NCI-H2196 treated with DMSO at 0.1 percent for 48 hours (cell line): ENCODE data around the gene PGR.

Source experiments
- DNase-seq: peaks from one replicate; lab custom pipeline; 2025; ENCODE audit not compliant: unreplicated experiment; lab: John Stamatoyannopoulos, UW

The PGR gene

DNA sequence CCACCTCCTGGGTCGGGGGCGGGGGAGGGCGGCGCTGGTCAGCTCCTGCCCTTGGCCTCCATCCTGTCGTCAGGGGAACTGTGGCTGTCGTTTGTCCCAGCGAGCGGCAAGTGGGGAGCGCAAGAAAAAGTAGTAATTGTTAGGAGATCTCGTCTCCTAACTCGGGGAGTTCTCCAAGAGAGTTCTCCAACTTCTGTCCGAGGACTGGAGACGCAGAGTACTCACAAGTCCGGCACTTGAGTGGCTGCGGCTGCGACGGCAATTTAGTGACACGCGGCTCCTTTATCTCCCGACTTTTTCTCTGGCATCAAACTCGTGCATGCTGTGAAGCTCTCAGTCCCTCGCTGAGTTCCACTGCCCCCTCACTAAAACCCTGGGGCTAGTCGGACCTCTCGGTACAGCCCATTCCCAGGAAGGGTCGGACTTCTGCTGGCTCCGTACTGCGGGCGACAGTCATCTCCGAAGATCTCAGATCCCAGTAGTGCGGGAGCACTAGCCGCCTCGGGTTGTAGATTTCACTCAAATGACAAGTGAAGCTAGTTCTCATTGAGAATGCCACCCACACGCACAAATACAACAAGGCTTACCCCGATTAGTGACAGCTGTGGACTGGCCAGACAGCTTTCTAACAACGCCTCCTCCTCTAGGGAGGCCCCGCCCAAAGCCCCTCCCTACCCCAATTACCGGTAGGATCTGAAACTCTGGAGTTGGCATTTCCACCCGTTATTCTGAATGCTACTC is at the start of gene PGR:
TSS of gene PGR (minus strand) at position 611 of the 741 bp plus-strand sequence. CDS start 743 bp downstream, outside the sequence.
- DNase-seq: no peak

DNA sequence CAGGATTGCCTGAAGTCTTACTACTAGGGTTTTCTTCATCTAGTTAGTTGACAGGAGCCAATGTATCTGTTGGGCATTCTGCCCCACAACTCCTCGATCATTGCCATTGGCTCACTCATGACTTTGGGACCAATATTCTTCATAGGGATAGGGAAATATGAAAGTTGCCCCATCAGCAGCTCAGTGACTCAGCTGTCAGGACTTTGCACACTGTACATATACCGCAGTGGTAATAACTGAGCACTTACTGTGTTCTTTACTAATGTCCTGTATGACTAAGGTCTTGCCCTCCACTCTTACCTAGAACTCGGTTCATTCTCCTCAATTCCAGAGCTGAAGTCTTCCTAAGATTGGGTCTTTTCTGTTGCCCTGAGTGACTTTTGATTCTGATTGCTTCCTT is 46.8 kb upstream of the PGR start:
- DNase-seq: no peak

DNA sequence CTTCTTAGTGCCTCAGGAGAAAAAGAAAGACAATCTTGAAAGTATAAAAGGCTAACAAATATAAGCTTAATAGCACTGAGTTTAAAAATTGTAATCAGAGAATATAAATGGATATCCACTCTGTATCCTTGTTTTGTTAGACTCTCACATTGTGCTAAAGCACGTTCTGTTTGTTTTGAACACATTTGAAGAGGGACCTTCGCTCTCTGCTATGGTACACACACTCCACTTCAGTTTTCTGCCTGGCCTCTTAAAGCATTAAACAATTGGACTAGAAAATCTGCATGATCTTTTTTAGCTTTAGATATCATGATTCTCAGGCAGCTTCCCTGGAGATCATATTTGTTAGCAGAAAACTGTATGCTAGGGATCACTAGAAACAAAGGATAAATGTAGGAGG is 40.3 kb upstream of the PGR start:
- no peak for DNase-seq

DNA sequence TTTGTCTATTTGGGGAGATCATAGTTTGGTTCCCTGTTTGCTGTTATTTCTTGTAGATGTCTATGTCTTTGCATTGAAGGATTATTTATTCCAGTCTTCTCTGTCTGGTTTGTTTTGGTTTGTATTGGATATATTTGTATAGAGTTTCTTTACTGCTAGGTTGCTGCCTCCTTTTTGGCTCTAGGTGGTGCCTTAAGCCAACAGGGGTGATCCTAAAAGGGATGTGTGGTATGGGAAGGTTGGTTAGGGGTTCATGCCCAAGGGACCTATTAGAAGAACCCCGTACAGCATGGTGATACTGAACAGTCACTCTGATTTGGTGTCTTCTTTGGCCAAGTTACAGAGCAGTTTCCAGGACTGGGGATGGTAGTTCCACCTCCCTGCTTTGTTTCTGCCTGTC is 36.4 kb upstream of the PGR start:
- no peak for DNase-seq

DNA sequence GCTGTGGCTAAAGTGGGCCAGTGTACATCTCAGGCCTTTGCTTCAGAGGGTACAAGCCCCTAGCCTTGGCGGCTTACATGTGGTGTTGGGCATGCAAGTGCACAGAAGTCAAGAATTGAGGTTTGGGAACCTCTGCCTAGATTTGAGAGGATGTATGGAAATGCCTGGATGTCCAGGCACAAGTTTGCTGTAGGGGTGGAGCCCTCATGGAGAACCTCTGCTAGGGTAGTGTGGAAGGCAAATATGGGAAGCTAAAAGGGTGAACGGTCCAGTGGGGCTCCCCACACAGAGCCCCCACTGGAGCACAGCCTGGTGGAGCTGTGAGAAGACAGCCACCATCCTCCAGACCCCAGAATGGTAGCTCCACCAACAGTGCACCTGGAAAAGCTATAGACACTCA is 28.5 kb upstream of the PGR start:
- DNase-seq: no peak

DNA sequence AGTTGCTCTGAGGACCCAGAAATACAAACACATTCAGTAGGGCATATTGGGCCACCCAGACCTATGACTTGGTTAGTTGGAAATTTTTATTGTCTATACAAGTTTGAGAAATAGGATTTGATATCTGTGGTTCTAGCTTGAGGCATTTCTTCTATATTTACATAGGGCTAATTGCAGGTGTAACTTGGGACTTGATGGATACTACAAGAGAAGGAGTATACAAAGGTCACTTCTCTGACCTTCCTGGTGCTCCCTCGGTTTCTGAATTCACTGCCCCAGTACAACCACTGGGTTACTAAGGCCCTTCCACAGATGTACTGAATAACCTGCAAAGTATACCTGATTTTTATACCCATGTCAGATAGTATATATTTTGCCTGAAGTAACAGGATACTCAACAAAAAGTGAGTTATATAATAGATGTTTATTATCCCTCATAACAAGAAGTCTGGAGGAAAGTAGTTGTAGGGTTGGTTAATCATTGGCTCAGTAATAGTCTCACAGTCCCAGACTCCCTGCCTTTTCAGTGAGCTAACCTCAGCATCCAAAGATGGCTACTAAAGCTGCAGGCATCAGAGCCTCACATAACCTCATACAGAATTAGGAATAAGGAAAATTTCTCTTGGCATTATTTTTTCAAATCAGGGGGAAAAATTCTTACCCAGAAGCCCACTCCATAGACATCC is 8.8 kb upstream of the PGR start:
- no peak for DNase-seq

DNA sequence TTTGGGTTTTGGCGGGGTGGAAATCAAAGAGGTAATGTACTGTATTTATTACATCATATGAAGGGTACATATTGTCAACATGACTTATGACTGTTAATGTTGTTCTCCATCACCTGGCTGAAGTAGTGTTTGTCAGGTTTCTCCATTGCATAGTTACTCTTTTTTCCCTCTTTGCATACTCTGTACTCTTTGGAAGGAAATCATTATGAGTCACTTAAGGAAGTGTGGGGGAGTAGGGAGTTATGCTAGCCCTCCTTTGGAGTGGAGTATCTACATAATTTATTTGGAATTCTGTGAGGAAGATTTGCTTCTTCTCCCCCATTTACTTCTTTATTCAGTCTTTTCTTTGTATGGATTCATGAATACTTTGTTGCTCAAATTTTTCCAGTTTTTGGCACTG is 3.6 kb upstream of the PGR start:
- no peak for DNase-seq

DNA sequence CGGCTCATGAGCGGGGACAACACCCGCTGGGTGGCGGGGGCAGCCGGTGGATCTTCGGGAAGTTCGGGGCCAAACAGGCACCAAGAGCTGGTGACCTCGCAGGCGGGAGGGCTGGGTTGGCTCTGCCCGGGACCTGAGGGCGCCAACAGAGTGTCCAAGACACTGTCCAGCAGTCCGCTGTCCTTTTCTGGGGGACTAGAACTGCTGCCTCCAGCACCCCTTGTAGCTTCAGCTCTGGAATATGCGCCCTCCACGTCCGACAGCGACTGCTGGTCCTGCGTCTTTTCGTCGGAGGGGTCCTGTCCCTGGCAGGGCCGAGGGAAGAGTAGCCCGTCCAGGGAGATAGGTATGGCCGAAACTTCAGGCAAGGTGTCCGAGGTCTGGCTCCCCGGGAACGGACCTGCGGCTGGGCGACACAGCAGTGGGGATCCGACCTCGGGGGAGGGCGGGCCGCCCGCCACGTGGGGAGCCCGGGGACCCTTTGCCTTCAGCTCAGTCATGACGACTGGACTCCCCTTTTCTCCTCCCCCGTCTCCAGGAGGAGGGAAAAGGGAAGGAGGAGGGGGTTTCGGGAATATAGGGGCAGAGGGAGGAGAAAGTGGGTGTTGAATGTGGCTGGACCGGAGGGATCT is 926 bp downstream of the PGR start:
- DNase-seq: no peak

DNA sequence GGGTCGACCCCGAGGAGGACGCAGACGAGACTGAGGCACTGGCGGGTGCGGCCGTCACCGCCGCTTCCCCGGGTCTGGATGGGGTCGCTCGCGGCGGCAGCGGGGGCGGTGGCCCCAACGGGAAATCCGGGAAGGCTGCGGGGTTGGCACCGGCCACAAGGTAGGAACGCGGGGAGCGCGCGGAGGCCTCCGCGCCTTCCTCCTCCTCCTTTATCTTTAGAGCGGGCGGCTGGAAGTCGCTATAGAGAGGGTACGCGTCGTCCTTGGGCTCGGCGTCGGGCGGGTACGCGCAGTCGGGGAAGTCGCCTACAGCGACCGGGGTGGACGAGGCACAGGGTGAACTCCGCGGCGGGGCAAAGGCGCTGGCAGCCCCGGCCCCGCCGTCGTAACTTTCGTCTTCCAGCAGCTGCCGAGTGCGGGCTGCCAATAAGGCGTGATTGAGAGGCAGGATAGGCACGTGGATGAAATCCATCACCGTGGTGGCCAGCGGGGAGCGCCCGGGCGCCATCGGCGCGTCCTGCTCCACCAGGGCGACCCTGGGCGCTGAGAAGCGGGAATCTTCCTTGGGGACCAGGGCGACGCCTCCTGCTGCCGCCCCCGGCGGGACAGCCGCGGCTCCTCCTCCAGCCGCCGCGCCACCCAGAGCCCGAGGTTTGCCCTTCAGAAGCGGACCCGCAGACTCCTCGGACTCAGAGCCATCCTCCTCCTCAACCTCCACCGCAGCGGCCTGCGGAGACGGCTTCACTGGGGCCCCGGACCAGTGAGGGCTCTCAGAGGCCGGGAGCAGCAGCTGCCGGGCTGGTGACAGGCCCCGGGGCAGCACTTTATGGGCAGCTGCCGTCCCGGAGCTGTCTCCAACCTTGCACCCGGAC is 1.7 kb downstream of the PGR start:
- no peak for DNase-seq

DNA sequence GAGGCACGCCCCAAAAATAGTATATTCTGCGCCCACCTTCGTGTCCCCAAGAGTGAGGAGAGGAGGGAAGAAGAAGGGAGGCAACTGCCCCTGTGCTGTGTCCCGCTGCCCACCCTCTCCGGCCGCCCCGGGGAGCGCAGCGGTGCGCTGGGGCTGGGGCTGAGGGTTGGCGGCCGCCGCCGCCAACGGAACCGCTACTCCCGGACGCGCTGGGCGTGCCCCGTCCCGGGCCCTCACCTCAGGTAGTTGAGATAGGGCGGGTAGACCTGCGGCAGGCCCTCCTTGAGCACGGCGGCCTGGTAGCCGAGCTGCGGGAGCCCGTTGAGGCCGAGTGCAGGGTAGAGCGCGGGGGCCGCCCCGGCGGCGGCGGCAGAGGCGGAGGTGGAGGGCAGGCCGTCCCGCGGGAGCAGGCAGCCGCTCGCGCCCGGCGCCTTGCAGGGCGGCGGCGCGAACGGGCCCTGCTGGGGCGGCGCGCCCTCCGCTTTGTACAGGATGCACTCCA is 2.4 kb downstream of the PGR start:
- DNase-seq: no peak

DNA sequence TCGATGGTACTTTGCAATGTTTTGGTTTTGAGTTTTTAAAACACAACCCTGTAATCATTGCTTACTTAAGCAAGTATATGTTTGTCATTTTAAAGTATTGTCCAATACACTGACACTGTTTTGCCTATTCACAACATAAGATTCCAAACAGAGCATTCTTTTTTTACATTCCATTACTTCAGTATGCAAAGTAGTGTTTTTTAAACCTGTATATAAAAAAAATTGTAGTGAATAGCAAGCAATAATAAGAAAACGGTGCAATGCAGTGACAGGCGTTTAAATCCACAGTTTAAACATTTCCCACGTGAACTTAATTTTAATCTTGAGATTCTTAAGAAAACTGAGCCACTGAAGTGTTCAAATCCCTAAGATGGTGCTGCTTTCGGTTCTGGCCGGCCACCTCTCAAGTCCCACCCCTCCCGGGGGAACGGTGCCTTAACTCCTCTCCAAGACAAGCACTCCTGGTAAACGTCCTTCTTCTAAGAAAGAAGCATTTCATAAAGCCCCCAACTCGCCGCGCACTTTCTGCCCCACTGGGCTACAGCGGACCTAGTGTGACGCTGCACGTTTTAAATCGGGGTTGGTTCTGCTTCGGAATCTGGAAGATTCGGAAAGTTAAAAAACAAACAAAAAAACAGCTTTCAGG is 2.9 kb downstream of the PGR start:
- DNase-seq: no peak

DNA sequence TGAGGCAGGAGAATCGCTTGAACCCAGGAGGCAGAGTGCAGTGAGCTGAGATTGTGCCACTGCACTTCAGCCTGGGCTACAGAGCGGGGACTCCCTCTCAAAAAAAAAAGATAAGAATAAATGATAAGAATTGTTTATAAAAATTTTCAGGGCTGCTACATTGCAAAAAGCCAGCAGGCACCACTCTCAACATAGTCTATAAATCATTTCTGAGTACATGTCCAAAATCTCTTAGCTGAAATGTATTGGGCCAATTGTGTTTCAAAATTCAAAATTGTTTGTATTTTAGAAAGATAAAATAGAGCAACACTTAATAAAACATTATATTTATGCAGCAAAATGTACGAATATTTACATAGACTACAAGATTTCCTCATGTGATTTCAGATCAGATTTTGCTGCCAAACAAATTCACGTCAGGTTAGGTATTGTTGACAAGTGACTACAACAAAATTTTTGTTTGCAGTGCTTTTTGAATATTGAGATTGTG is 13.9 kb downstream of the PGR start:
- DNase-seq: no peak

DNA sequence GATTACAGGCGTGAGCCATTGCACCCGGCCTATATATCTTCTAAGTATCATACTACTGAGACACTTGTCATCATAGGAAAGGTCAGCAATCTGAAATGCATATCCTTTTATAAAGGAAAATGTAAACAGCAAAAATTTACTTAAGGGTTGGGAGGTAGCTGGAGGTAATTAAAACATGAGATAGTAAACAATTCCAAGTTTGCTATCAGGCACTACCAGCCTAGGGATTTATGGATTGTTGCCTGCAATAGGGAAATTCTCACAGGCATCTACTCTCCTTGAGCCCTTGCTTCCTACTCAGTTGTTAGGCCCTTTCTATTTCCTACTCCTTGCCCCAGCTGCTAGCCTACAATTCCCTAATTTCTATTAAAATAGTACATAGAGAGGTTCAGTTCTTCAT is 16.1 kb downstream of the PGR start:
- no peak for DNase-seq

DNA sequence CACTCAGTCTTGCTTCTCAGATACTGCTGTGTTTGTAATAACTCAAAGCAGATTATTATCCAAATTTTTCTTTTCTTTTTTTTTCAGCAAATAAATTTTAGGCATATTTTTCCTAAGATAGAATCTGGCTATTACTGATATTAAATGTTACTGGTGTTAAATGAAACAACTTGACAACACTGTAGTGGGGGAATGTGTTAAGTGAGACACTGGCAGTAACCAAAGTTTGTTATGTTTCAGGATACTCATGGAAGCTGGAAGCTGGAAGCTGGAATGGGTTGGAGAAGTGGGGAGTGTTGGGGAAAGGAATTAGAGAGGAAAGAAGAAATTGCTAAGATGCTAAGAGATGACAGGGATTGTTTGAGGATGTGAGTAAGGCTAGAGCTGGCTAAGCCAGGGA is 24.9 kb downstream of the PGR start:
- DNase-seq: no peak

DNA sequence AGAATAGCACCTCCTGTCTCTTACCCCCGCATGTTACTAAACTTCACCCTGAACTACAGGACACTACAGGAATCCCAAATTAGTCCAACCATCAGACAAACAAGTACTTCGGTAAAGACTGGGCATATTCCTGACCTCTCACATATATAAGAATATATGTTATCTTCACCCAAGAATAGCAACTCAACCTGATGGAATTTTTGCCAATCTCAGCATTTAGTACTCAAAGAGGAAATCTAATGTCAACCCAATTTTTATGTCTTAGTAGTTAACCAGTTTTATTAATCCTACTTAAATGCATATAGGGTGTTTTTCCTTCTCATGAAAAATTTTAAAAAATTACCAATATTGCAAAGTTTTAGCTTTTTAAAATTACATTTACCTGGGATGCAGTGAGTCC is 26.2 kb downstream of the PGR start:
- DNase-seq: no peak

DNA sequence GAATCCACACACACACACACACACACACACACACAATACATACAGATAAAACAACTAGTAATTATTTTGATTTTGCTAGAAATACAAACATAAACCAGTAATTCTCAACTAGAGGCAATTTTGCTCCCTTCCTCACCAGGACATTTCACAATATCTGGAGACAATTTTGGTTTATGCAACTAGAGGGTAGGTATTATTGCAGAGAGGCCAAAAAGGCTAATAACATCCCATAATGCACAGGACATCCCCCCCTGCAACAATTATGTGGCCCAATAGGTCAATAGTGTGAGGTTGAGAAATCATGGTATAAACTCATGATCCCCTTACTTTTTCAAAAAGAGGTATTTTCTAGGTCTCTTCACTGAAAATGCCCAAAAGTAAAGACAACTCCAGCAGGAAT is 29.0 kb downstream of the PGR start:
- DNase-seq: no peak

DNA sequence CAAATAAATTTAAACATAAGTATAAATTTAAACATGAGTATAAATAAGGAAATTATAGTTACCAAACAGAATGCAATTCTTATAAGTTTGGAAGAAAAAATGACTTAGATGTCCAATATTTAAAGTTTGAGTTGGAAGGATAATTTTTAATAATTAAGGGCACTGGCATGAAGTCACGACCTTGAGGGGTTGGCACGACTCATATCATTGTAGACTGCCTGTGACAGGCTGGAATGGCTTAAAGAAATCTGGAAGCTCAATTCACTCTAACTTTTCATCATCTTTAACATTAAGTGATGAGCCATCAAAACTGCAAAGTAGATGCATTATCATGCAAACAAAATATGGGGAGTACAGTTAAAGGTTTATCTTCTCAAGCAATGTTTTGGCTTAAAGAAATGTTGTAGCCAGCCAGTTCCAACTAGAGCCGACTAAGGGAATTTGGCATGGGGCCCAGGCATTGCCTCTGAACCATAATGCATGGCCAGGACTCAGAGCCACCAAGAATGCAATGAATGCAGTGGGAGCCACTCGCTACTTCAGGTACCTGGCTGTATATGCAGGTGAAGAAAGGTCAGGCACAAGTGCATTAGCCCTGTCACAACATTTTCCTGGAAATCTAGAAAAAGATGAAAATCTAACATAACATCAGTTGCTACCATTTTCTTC is 33.4 kb downstream of the PGR start:
- no peak for DNase-seq

DNA sequence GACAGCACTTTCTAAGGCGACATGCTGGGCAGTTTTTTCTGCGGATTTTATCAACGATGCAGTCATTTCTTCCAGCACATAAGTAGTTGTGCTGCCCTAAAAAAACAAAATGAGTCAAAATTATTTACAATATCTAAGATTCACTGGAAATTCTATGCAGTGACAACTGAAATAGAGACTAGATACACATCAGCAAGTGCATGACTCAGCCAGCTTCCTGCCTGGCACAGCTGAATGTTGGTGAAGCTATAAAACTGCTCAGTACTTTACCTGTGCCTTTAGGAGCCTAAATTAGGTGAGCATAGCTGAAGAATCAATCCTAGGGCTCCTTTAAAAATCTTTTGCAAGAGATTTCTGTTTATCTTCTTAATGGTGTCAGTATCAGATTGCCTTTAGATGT is 37.8 kb downstream of the PGR start:
- peak; percentile 47 for DNase-seq

DNA sequence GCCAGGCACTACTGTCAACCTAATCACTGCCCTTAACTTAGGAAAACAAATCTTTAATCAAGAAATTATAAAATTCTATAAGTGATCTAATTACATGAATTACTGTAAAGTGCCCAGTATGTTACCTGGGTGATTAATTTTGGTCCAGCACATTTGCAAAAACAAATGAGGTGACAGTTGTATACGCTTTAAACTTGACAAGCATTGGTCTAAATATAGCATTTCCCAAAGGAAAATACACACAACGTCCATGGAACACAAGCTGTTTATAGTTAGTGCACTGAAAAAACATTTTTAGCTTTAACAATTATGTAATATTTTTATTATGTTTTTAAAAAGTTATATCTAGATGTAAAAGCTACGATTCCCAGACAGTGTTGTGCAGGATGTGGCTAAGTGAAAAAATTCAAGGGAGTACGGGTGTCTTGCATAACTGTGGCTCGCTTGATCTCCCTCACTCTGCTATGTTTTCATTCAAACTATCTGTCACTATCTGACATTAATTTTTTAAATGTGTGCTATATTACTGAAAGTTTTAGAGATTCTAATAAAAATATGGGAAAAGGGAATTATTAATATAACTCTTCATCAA is 38.8 kb downstream of the PGR start:
- DNase-seq: no peak

DNA sequence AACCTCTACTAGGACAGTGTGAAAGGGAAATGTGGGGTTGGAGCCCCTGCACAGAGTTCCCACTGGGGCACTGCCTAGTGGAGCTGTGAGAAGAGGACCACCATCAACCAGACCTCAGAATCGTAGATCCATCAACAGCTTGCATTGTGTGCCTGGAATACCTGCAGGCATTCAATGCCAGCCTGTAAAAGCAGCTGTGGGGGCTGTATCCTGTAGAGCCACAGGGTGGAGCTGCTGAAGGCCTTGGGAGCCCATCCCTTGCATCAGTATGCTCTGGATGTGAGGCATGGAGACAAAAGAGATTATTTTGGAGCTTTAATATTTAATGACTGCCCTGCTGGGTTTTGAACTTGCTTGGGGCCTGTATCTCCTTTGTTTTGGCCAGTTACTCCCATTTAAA is 46.3 kb downstream of the PGR start:
- DNase-seq: no peak
